C4-2B (cell line): ENCODE results near the gene PCDHA9.

Source experiments
- CTCF ChIP-seq: fragments of 450-650 bp; conservative IDR thresholded peaks from 2 replicates; pipeline ENCODE4 v1.5.1; 2017; ENCODE audit warnings: mild to moderate bottlenecking
- ZFX ChIP-seq: fragments of 450-650 bp; IDR thresholded peaks from 2 replicates; pipeline ENCODE4 v1.6.1; 2017

- TF ChIP-seq CTCF (peak; percentile 36; the same call in 1 of the 2 replicates), ZFX (no peak)
These were observed 19.8 kb upstream of the PCDHA9 start for GRCh38 chr5:140828362-140828737.
